KOPT-K1 (cell line): ENCODE measurements around the gene POLR2B.

Experiments
- H3K27ac ChIP-seq: fragments of 200-600 bp; sonication (generic); 2 replicates; pipeline ENCODE4 v1.5.1; 2016; ENCODE audit warnings: antibody characterized with exemption, mild to moderate bottlenecking, low read depth, low read length; ENCODE audit not compliant: poor library complexity, severe bottlenecking
- H3K36me3 ChIP-seq: fragments of 200-600 bp; sonication (generic); 2 replicates; pipeline ENCODE4 v1.5.1; 2017; ENCODE audit warnings: antibody characterized with exemption, mild to moderate bottlenecking, low read length, moderate library complexity; ENCODE audit not compliant: insufficient read depth
- H3K9me3 ChIP-seq: fragments of 200-600 bp; sonication (generic); 2 replicates; pipeline ENCODE4 v1.5.1; 2017; ENCODE audit warnings: antibody characterized with exemption, low read length, mild to moderate bottlenecking; ENCODE audit not compliant: insufficient read depth, poor library complexity, severe bottlenecking

The POLR2B gene

GRCh38 chr4:56976283-56976836 is 2.3 kb upstream of the POLR2B start:
- Histone ChIP-seq H3K9me3 (peaks cover 21% of the 10 kb centered on the region), H3K36me3 (peaks cover 51% of the 10 kb centered on the region), H3K27ac (peak overlapping the region; percentile 92)

- Histone ChIP-seq H3K36me3 (peaks cover 51% of the 10 kb centered on the region), H3K27ac (peak overlapping the region; percentile 92), H3K9me3 (peaks cover 21% of the 10 kb centered on the region)
Observed at GRCh38 chr4:56976837-56977320, 1.8 kb upstream of the POLR2B start.

GRCh38 chr4:56977321-56978012 is 1.2 kb upstream of the POLR2B start, which contains the start of gene NOA1:
Gene NOA1 (minus strand): TSS chr4:56977606. CDS start chr4:56977585, 21 bp downstream.
- Histone ChIP-seq H3K36me3 (peaks cover 49% of the 10 kb centered on the region), H3K9me3 (peaks cover 20% of the 10 kb centered on the region), H3K27ac (peak within 1 kb of the TSS; percentile 92)

GRCh38 chr4:56979421-56980072 is 851 bp downstream of the POLR2B start:
- Histone ChIP-seq H3K36me3 (peaks cover 46% of the 10 kb centered on the region), H3K9me3 (no peaks in the 10 kb centered on the region), H3K27ac (peak overlapping the region; percentile 92)

GRCh38 chr4:56981795-56982201 is 3.1 kb downstream of the POLR2B start:
- Histone ChIP-seq H3K27ac (peak overlapping the region; percentile 4), H3K9me3 (no peaks in the 10 kb centered on the region), H3K36me3 (peaks cover 62% of the 10 kb centered on the region)

- Histone ChIP-seq H3K27ac (no peak overlapping the region), H3K36me3 (peaks cover 96% of the 10 kb centered on the region), H3K9me3 (no peaks in the 10 kb centered on the region)
Observed at GRCh38 chr4:56986192-56986591, 7.5 kb downstream of the POLR2B start.

GRCh38 chr4:56986952-56987351 is 8.3 kb downstream of the POLR2B start:
- H3K36me3 ChIP-seq = peaks cover 96% of the 10 kb centered on the region

GRCh38 chr4:56990109-56990905 is 11.6 kb downstream of the POLR2B start:
- peaks cover 98% of the 10 kb centered on the region for H3K36me3 ChIP-seq
- no peak overlapping the region for H3K27ac ChIP-seq
- no peaks in the 10 kb centered on the region for H3K9me3 ChIP-seq

More at GRCh38 chr4:56986952-56987351, 8.3 kb downstream of the POLR2B start:
- no peaks in the 10 kb centered on the region for H3K9me3 ChIP-seq
- no peak overlapping the region for H3K27ac ChIP-seq

GRCh38 chr4:56995525-56995924 is 16.8 kb downstream of the POLR2B start:
- peaks cover 96% of the 10 kb centered on the region for H3K36me3 ChIP-seq
- no peak overlapping the region for H3K27ac ChIP-seq

GRCh38 chr4:56999751-57000150 is 21.1 kb downstream of the POLR2B start:
- peaks cover 97% of the 10 kb centered on the region for H3K36me3 ChIP-seq
- no peak overlapping the region for H3K27ac ChIP-seq
- no peaks in the 10 kb centered on the region for H3K9me3 ChIP-seq

More at GRCh38 chr4:56995525-56995924, 16.8 kb downstream of the POLR2B start:
- H3K9me3 ChIP-seq = no peaks in the 10 kb centered on the region

- Histone ChIP-seq H3K9me3 (no peaks in the 10 kb centered on the region), H3K27ac (no peak overlapping the region), H3K36me3 (peaks cover 100% of the 10 kb centered on the region)
Observed at GRCh38 chr4:57013543-57014120, 34.9 kb downstream of the POLR2B start.

- H3K36me3 ChIP-seq = peaks cover 100% of the 10 kb centered on the region
- no peak overlapping the region for H3K27ac ChIP-seq
- no peaks in the 10 kb centered on the region for H3K9me3 ChIP-seq
Observed at GRCh38 chr4:57018980-57019379, 40.3 kb downstream of the POLR2B start.

- peaks cover 100% of the 10 kb centered on the region for H3K36me3 ChIP-seq
- H3K27ac ChIP-seq = no peak overlapping the region
- H3K9me3 ChIP-seq = no peaks in the 10 kb centered on the region
Observed at GRCh38 chr4:57020467-57021101, 41.9 kb downstream of the POLR2B start.

GRCh38 chr4:57023104-57023503 is 44.4 kb downstream of the POLR2B start:
- Histone ChIP-seq H3K36me3 (peaks cover 100% of the 10 kb centered on the region), H3K27ac (no peak overlapping the region), H3K9me3 (no peaks in the 10 kb centered on the region)
